ENCODE measurements around the gene NPPC. TPM values are rescaled to one million over a fixed set of nuclear protein-coding genes. Genes with fewer than 3 reads are reported as not detected.

The NPPC gene
- total RNA-seq, 1 experiment from 2014 or later, result 0.98 TPM

DNA sequence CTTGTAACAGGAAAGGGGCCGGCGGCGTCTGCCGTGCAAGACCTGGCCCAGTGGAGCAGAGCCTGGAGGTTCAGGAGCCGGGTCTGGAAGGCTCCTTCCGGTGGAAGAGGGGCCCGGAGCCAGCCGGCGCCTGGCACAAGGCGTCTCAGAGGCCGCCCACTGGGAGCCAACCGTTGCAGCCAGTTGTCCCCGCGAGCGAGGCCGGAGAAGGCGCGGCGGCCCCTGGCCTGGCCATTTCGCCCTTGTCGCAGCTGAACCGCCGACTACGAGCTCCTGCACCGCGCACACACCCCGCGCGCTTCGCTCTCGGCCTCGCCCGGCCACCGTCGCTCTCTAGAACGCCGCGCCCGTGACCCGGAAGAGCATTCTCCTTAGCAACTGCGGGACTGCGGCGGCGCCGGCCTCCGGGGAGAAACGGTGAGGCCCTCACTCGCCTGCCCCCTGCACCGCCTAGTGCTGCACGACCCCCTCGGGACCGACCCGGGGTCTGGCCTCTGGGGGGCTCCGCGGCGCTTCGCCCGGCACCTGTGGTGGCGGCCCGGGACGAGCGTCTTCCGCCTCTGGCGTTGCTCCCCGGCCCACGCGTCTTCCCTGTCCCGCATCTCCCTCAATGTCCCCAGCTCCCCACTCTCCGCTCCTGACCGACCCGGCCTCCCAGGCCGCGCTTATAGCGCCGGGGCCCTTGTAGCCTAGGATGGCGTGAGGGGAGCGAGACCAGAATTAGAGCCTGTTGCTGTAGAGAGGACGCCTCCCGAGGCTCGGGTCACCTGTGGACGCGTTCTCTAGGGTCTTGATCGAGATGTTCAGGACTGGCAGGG, 35.4 kb upstream of the NPPC start, which contains the start of gene DIS3L2 (continued):
- TF ChIP-seq ZNF281 (CRISPR knock-in tag; IDR thresholded peaks at IDR 0.05), result peak; percentile 22; the same call in 1 of the 2 replicates
- no peak for TF ChIP-seq NR1H2 (CRISPR knock-in tag; IDR thresholded peaks at IDR 0.05)
- no peak for TF ChIP-seq ELF4 (CRISPR knock-in tag; IDR thresholded peaks at IDR 0.05; ENCODE audit: low read depth)
- TF ChIP-seq, protein P1, sequence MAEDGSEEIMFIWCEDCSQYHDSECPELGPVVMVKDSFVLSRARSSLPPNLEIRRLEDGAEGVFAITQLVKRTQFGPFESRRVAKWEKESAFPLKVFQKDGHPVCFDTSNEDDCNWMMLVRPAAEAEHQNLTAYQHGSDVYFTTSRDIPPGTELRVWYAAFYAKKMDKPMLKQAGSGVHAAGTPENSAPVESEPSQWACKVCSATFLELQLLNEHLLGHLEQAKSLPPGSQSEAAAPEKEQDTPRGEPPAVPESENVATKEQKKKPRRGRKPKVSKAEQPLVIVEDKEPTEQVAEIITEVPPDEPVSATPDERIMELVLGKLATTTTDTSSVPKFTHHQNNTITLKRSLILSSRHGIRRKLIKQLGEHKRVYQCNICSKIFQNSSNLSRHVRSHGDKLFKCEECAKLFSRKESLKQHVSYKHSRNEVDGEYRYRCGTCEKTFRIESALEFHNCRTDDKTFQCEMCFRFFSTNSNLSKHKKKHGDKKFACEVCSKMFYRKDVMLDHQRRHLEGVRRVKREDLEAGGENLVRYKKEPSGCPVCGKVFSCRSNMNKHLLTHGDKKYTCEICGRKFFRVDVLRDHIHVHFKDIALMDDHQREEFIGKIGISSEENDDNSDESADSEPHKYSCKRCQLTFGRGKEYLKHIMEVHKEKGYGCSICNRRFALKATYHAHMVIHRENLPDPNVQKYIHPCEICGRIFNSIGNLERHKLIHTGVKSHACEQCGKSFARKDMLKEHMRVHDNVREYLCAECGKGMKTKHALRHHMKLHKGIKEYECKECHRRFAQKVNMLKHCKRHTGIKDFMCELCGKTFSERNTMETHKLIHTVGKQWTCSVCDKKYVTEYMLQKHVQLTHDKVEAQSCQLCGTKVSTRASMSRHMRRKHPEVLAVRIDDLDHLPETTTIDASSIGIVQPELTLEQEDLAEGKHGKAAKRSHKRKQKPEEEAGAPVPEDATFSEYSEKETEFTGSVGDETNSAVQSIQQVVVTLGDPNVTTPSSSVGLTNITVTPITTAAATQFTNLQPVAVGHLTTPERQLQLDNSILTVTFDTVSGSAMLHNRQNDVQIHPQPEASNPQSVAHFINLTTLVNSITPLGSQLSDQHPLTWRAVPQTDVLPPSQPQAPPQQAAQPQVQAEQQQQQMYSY (CRISPR knock-in tag; IDR thresholded peaks at IDR 0.05), result peak; percentile 80
- 0 out of 2 replicates have a peak, but pooled peaks have one; percentile 66 for TF ChIP-seq E2F4 (CRISPR knock-in tag; IDR thresholded peaks at IDR 0.05; ENCODE audit: borderline replicate concordance, low read depth)
- no peak for TF ChIP-seq RORB (CRISPR knock-in tag; IDR thresholded peaks at IDR 0.05)
- peak; percentile 63; the same call in 1 of the 2 replicates for TF ChIP-seq TEAD1 (CRISPR knock-in tag; IDR thresholded peaks at IDR 0.05)
- TF ChIP-seq NFE2L1 (CRISPR knock-in tag; IDR thresholded peaks at IDR 0.05), result peak; percentile 52; the same call in 1 of the 2 replicates
- TF ChIP-seq ZNF138 (CRISPR knock-in tag; conservative IDR thresholded peaks at IDR 0.05), result no peak
- TF ChIP-seq ZNF219 (CRISPR knock-in tag; IDR thresholded peaks at IDR 0.05; ENCODE audit: borderline replicate concordance), result no peak
- TF ChIP-seq FOXP4 (CRISPR knock-in tag; IDR thresholded peaks at IDR 0.05), result peak; percentile 79
- TF ChIP-seq FOXK1 (CRISPR knock-in tag; IDR thresholded peaks at IDR 0.05), result peak; percentile 83; the same call in 1 of the 2 replicates
- peak; percentile 78 for TF ChIP-seq SP1 (CRISPR knock-in tag; conservative IDR thresholded peaks at IDR 0.05)
- 0 out of 2 replicates have a peak, but pooled peaks have one; percentile 45 for TF ChIP-seq EMX1 (CRISPR knock-in tag; IDR thresholded peaks at IDR 0.05)
- no peak for TF ChIP-seq ZSCAN18 (CRISPR knock-in tag; IDR thresholded peaks at IDR 0.05)
